Spleen (tissue), 7 donors: Measurements from ENCODE around the gene TMCC1.

Experiments
- POLR2AphosphoS5 ChIP-seq, 3 donors: sonication (generic); formaldehyde crosslinking; IDR thresholded peaks; one replicate each; pipeline ENCODE4 v1.5.1; 2017; ENCODE audit warnings: antibody characterized with exemption in 3 of 3
- TF ChIP-seq, protein P1 (sequence below), 11 experiments: fragments of 200-600 bp in 7 of 11; fragments of 450-650 bp in 4 of 11; sonication (generic) in 4 of 11; IDR thresholded peaks in 8 of 11; conservative IDR thresholded peaks in 3 of 11; 1 replicate in 7 of 11; 2 replicates in 4 of 11; pipeline versions ENCODE4 v1.4.0 to v1.8.0; 2016 to 2021; ENCODE audit warnings: antibody characterized with exemption in 11 of 11, inconsistent platforms in 4 of 11, mild to moderate bottlenecking in 1 of 11
- donor health status: DM: no; HTN: no; CAD: no; lungs with moderate emphysema.
- donor health status: DM: no; HTN: no; CAD: no.
- donor health status: DM: no; HTN: no; CAD: no.

DNA sequence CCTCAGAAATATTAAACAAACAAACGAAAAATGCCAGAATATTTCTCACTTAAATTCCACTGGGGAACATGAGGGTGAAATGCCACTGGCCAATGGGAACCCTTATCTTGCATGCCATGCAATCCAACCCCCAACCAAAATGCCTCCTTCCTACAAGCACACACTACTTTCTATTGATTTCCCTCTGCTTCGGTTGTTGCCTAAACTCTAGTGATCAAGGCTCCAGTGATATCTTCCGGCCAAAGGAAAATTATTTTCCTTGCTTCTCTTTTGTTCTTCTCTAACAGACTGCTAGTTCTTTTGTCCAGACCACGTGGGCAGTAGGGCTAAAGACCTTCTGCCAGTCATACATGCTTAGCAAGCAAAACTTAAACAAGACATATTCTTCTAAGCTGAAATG is 115.7 kb downstream of the TMCC1 start:
- no peak for TF ChIP-seq POLR2AphosphoS5 (IDR thresholded peaks at IDR 0.05)
- TF ChIP-seq, protein P1, sequence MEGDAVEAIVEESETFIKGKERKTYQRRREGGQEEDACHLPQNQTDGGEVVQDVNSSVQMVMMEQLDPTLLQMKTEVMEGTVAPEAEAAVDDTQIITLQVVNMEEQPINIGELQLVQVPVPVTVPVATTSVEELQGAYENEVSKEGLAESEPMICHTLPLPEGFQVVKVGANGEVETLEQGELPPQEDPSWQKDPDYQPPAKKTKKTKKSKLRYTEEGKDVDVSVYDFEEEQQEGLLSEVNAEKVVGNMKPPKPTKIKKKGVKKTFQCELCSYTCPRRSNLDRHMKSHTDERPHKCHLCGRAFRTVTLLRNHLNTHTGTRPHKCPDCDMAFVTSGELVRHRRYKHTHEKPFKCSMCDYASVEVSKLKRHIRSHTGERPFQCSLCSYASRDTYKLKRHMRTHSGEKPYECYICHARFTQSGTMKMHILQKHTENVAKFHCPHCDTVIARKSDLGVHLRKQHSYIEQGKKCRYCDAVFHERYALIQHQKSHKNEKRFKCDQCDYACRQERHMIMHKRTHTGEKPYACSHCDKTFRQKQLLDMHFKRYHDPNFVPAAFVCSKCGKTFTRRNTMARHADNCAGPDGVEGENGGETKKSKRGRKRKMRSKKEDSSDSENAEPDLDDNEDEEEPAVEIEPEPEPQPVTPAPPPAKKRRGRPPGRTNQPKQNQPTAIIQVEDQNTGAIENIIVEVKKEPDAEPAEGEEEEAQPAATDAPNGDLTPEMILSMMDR (IDR thresholded peaks at IDR 0.05 in 8 of 11, conservative IDR thresholded peaks at IDR 0.05 in 3 of 11), result no peak
